Progenitor cell of endocrine pancreas (in vitro differentiated cells): ENCODE data around the gene CDC42EP4. TPM values are rescaled to one million over a fixed set of nuclear protein-coding genes. Genes with fewer than 3 reads are reported as not detected.

ENCODE experiments used
- DNase-seq: peaks from one replicate; pipeline ENCODE4 v3.0.0; 2021; ENCODE audit warnings: low spot score; ENCODE audit not compliant: unreplicated experiment
- H3K27ac Mint-ChIP-seq: 2 replicates; pipeline ENCODE4 v1.8.0; 2021; ENCODE audit warnings: mild to moderate bottlenecking, moderate library complexity, mixed read lengths
- H3K27me3 Mint-ChIP-seq: 2 replicates; pipeline ENCODE4 v1.8.0; 2021; ENCODE audit warnings: mixed read lengths
- H3K36me3 Mint-ChIP-seq: 2 replicates; pipeline ENCODE4 v1.8.0; 2022; ENCODE audit warnings: mixed read lengths; ENCODE audit not compliant: insufficient read depth
- H3K4me1 Mint-ChIP-seq: 2 replicates; pipeline ENCODE4 v1.8.0; 2021; ENCODE audit warnings: low read depth, mixed read lengths
- H3K4me3 Mint-ChIP-seq: 2 replicates; pipeline ENCODE4 v1.8.0; 2021; ENCODE audit warnings: low read depth, mild to moderate bottlenecking, moderate library complexity, mixed read lengths
- H3K9me3 Mint-ChIP-seq: 2 replicates; pipeline ENCODE4 v1.8.0; 2021; ENCODE audit warnings: low read depth, mixed read lengths
- CTCF ChIP-seq: fragments of 200-600 bp; sonication (generic); IDR thresholded peaks from one replicate; pipeline ENCODE4 v1.5.0; 2021; ENCODE audit warnings: antibody characterized with exemption, mild to moderate bottlenecking; ENCODE audit not compliant: unreplicated experiment
- total RNA-seq: library from RNA; stranded (reverse); gene quantifications from 2 replicates; pipeline ENCODE4 v1.2.1, GENCODE V29; 2021

Gene CDC42EP4
- total RNA-seq, 1 donor from 2014 or later, result 77.9 TPM

- Mint-ChIP-seq H3K9me3 (no peaks in the 10 kb centered on the region), H3K4me3 (no peak overlapping the region), H3K27ac (no peak overlapping the region), H3K4me1 (peaks cover 16% of the 10 kb centered on the region), H3K36me3 (no peaks in the 10 kb centered on the region), H3K27me3 (peaks cover 10% of the 10 kb centered on the region)
- TF ChIP-seq CTCF, result no peak
- DNase-seq, result no peak
Measured at GRCh38 chr17:73319766-73320165, 8.0 kb upstream of the CDC42EP4 start.

- no peak overlapping the region for H3K27ac Mint-ChIP-seq
- H3K27me3 Mint-ChIP-seq, result peaks cover 10% of the 10 kb centered on the region
Measured at GRCh38 chr17:73318836-73319235, 7.0 kb upstream of the CDC42EP4 start.

GRCh38 chr17:73318427-73318813 lies 6.6 kb upstream of the CDC42EP4 start:
- no peaks in the 10 kb centered on the region for H3K9me3 Mint-ChIP-seq
- TF ChIP-seq CTCF, result no peak
- H3K36me3 Mint-ChIP-seq, result no peaks in the 10 kb centered on the region
- DNase-seq, result no peak
- peaks cover 12% of the 10 kb centered on the region for H3K27me3 Mint-ChIP-seq
- H3K27ac Mint-ChIP-seq, result no peak overlapping the region
- no peak overlapping the region for H3K4me3 Mint-ChIP-seq
- H3K4me1 Mint-ChIP-seq, result peaks cover 10% of the 10 kb centered on the region

More at GRCh38 chr17:73318836-73319235, 7.0 kb upstream of the CDC42EP4 start:
- no peaks in the 10 kb centered on the region for H3K36me3 Mint-ChIP-seq
- H3K4me1 Mint-ChIP-seq, result peaks cover 11% of the 10 kb centered on the region
- no peaks in the 10 kb centered on the region for H3K9me3 Mint-ChIP-seq
- DNase-seq, result no peak
- no peak overlapping the region for H3K4me3 Mint-ChIP-seq
- no peak for TF ChIP-seq CTCF

GRCh38 chr17:73317513-73318426 lies 6.0 kb upstream of the CDC42EP4 start:
- TF ChIP-seq CTCF, result no peak
- Mint-ChIP-seq H3K27ac (no peak overlapping the region), H3K4me3 (no peak overlapping the region), H3K4me1 (peaks cover 9% of the 10 kb centered on the region), H3K36me3 (no peaks in the 10 kb centered on the region), H3K27me3 (peaks cover 14% of the 10 kb centered on the region), H3K9me3 (no peaks in the 10 kb centered on the region)
- DNase-seq, result no peak

GRCh38 chr17:73316919-73317505 lies 5.2 kb upstream of the CDC42EP4 start:
- no peak overlapping the region for H3K4me3 Mint-ChIP-seq
- peaks cover 14% of the 10 kb centered on the region for H3K27me3 Mint-ChIP-seq
- no peak for DNase-seq
- TF ChIP-seq CTCF, result no peak
- peaks cover 9% of the 10 kb centered on the region for H3K4me1 Mint-ChIP-seq
- H3K9me3 Mint-ChIP-seq, result no peaks in the 10 kb centered on the region
- no peaks in the 10 kb centered on the region for H3K36me3 Mint-ChIP-seq
- no peak overlapping the region for H3K27ac Mint-ChIP-seq
